Hematopoietic multipotent progenitor cell (in vitro differentiated cells): ENCODE results near the gene CNNM2. TPM values are rescaled to one million over a fixed set of nuclear protein-coding genes. Genes with fewer than 3 reads are reported as not detected.
"Not testable (repeated sequence)": the region's sequence is repeated elsewhere in the genome, so short reads cannot be mapped to it uniquely, and the experiment has no call there.

Experiments used
- DNase-seq, 3 donors: peaks; one replicate each; pipeline ENCODE4 v3.0.0-alpha.2; 2011 to 2015; ENCODE audit warnings: low read depth in 2 of 3, low spot score in 2 of 3
- small RNA-seq: library from RNA; depleted of rRNA; stranded (forward); fragments of <200 nt; gene quantifications from one replicate; pipeline ENCODE3, GENCODE V24; 2012
- total RNA-seq: library from RNA; depleted of rRNA; stranded (reverse); fragments of >200 nt; gene quantifications from one replicate; pipeline ENCODE4 v1.2.3, GENCODE V29; 2012

CNNM2 gene
- total RNA-seq, 1 donor: 21.8 TPM

DNA sequence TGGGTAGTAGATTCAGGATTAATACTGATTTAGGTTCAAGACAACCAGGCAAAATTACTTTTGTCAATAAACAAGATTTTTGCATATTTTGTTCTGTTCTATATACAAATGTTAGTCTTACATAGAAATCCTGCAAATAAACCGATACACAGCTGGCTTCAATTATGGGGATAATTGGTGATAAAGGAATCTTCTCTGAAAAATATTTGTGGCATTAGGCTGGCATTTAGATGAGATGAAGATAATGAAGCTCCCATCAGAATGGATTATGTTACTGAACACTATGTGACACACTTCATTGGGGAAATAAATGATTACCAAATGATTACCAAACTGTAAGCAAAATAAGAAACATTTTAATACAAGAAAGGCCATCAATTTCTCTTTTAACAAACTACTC lies 209.1 kb downstream of the CNNM2 start:
- no peak for DNase-seq

DNA sequence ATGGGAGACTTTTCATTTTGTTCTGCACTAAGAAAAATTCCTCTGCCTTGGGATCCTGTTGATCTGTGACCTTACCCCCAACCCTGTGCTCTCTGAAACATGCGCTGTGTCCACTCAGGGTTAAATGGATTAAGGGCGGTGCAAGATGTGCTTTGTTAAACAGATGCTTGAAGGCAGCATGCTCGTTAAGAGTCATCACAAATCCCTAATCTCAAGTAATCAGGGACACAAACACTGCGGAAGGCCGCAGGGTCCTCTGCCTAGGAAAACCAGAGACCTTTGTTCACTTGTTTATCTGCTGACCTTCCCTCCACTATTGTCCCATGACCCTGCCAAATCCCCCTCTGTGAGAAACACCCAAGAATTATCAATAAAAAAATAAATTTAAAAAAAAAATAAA lies 212.1 kb downstream of the CNNM2 start:
- DNase-seq: not testable (repeated sequence)

DNA sequence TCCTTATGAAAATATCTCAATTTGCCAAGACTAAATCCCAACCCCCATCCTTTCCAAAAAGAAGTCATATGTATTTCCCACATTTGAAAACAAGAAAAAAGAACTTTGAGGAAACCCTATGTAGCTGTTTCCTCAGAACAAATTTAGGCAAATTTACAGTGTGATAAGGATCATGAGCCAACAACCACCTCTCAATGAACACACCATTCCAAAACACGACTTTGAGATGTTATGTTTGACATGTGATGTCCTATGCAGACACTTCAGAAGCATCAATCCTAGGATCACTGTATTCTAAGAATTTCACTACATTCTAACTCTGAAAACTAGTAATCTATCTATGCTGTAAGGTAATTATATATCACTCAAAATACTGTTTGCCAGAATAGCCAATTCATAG lies 212.8 kb downstream of the CNNM2 start:
- no peak for DNase-seq

DNA sequence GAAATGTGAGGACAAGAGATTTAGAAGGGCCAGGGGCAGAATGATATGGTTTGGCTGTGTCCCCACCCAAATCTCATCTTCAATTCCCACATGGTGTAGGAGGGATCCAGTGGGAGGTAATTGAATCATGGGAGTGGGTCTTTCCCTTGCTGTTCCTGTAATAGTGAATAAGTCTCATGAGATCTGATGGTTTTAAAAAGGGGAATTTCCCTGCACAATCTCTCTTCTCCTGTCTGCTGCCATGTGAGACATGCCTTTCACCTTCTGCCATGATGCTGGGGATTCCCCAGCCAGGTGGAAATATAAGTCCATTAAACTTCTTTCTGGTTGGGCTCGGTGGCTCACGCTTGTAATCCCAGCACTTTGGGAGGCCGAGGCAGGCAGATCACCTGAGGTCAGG lies 217.1 kb downstream of the CNNM2 start:
- not testable (repeated sequence) for DNase-seq

DNA sequence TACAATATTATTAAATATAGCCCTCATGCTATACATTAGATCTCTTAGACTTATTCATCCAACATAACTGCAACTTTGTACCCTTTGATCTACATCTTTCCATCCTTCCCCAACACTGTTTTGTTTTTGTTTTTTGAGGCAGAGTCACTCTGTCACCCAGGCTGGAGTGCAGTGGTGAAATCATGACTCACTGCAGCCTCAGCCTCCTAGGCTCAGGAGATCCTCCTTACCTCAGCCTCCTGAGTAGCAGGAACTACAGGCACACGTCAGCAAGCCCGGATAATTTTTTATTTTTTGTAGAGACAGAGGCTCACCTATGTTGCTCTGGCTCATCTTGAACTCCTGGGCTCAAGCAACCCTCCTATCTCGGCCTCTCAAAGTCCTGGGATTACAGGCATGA lies 221.7 kb downstream of the CNNM2 start:
- DNase-seq: no peak

Small RNAs within 50 kb of the gene (small RNA-seq; reads per million reads assigned to genes)
- gene AS3MT (not detected), gene RF00026 (not detected), gene RF02271 (not detected)

Other genes with a start within 250 kb of the CNNM2 start
- 1.1 TPM for gene ARL3, start 203.9 kb upstream of the CNNM2 start, total RNA-seq
- gene SFXN2, start 203.7 kb upstream of the CNNM2 start, total RNA-seq: 14.5 TPM
- gene WBP1L, start 174.3 kb upstream of the CNNM2 start, total RNA-seq: 53.3 TPM
- not detected for gene CYP17A1, start 80.9 kb upstream of the CNNM2 start, total RNA-seq
- 14.3 TPM for gene BORCS7, start 64.0 kb upstream of the CNNM2 start, total RNA-seq
- gene AS3MT, start 48.8 kb upstream of the CNNM2 start, total RNA-seq: under 0.01 TPM